GM12878 (cell line): ENCODE results near the gene PC. TPM values are rescaled to one million over a fixed set of nuclear protein-coding genes. Genes with fewer than 3 reads are reported as not detected.

Source experiments
- ATAC-seq: fragments of 200-7000 bp; cut with Tn5 transposase; 3 replicates; pipeline ENCODE4 v1.9.1; 2020; ENCODE audit warnings: mild to moderate bottlenecking, moderate library complexity
- BruUV-seq: library from RNA; stranded (reverse); fragments of 400-500 nt; replicated peaks from 2 replicates; lab custom pipeline; 2021; lab: Mats Ljungman, UMichigan
- CTCF ChIA-PET: fragments of 300-600 bp; sonication (Branson Sonifier 250); formaldehyde crosslinking; extraction: SDS; loops from one replicate; lab custom pipeline; 2021; ENCODE audit warnings: inconsistent platforms; lab: Yijun Ruan, JAX
- POLR2A ChIA-PET: fragments of 350-600 bp; formaldehyde crosslinking; extraction: SDS; loops from one replicate; lab custom pipeline; 2021; ENCODE audit warnings: inconsistent platforms; lab: Charles Lee
- RAD21 ChIA-PET: fragments of 300-600 bp; sonication (Branson Sonifier 250); formaldehyde crosslinking; loops from one replicate; lab custom pipeline; 2023; ENCODE audit warnings: antibody characterized with exemption; ENCODE audit not compliant: unreplicated experiment; lab: Charles Lee
- SMC1A ChIA-PET: fragments of 300-600 bp; sonication (Branson Sonifier 250); formaldehyde crosslinking; loops from one replicate; lab custom pipeline; 2023; ENCODE audit not compliant: unreplicated experiment, uncharacterized antibody; lab: Charles Lee
- DNase-seq: peaks from one replicate; pipeline ENCODE4 v3.0.0-alpha.2; 2011; ENCODE audit warnings: low read depth, low spot score
- FAIRE-seq: peaks from 3 replicates; lab custom pipeline; 2011; peaks lifted over from hg19 to GRCh38; lab: Jason Lieb, UNC
- H2AFZ ChIP-seq: 2 replicates; pipeline ENCODE4 v1.6.0; 2011; ENCODE audit warnings: low read depth, low read length, control low read depth; ENCODE audit not compliant: control insufficient read depth
- H3K27ac ChIP-seq: 2 replicates; pipeline ENCODE4 v1.5.1; 2011; ENCODE audit warnings: control low read depth; ENCODE audit not compliant: control insufficient read depth, insufficient read depth
- H3K27me3 ChIP-seq, 2 experiments: replicated peaks in 1 of 2; 2 replicates each; pipeline versions ENCODE4 v1.6.0 to v1.6.1; 2011; ENCODE audit warnings: low read length in 1 of 2; ENCODE audit not compliant: control insufficient read depth in 2 of 2, insufficient read depth in 2 of 2
- H3K36me3 ChIP-seq, 2 experiments: 2 replicates each; pipeline ENCODE4 v1.5.1; 2011; ENCODE audit warnings: low read length in 1 of 2; ENCODE audit not compliant: control insufficient read depth in 2 of 2, insufficient read depth in 2 of 2
- H3K4me1 ChIP-seq: 2 replicates; pipeline ENCODE4 v1.6.1; 2011; ENCODE audit warnings: mild to moderate bottlenecking, low read length, moderate library complexity, mixed read lengths; ENCODE audit not compliant: control insufficient read depth, insufficient read depth
- H3K4me2 ChIP-seq: 2 replicates; pipeline ENCODE4 v1.6.0; 2011; ENCODE audit warnings: control low read depth; ENCODE audit not compliant: control insufficient read depth, insufficient read depth
- H3K4me3 ChIP-seq: fragments of 200-600 bp; sonication (generic); 2 replicates; pipeline ENCODE4 v1.5.1; 2016
- H3K79me2 ChIP-seq: 2 replicates; pipeline ENCODE4 v1.6.0; 2011; ENCODE audit warnings: low read length; ENCODE audit not compliant: control insufficient read depth, insufficient read depth
- H3K9ac ChIP-seq: 2 replicates; pipeline ENCODE4 v1.8.0; 2011; ENCODE audit warnings: low read length, control low read depth, mixed read lengths; ENCODE audit not compliant: control insufficient read depth, insufficient read depth
- H3K9me3 ChIP-seq: replicated peaks from 3 replicates; pipeline ENCODE4 v1.5.1; 2011; ENCODE audit warnings: mild to moderate bottlenecking, low read length; ENCODE audit not compliant: control insufficient read depth, insufficient read depth
- H4K20me1 ChIP-seq: 2 replicates; pipeline ENCODE4 v1.6.0; 2011; ENCODE audit not compliant: control insufficient read depth, insufficient read depth
- ASH2L ChIP-seq: fragments of 300-600, 200-600 bp; sonication (generic); IDR thresholded peaks from 2 replicates; pipeline ENCODE4 v1.6.1; 2017; ENCODE audit warnings: low read depth, mild to moderate bottlenecking, borderline replicate concordance
- ATF7 ChIP-seq: fragments of 450-650 bp; IDR thresholded peaks from 2 replicates; pipeline ENCODE4 v1.6.1; 2016; ENCODE audit warnings: low read depth, mild to moderate bottlenecking
- BACH1 ChIP-seq: fragments of 450-650 bp; IDR thresholded peaks from 2 replicates; pipeline ENCODE4 v1.6.1; 2017; ENCODE audit warnings: mild to moderate bottlenecking, borderline replicate concordance
- CBX3 ChIP-seq: fragments of 200-600 bp; sonication (generic); IDR thresholded peaks from 2 replicates; pipeline ENCODE4 v1.6.1; 2016; ENCODE audit warnings: low read depth, borderline replicate concordance
- KDM1A ChIP-seq: fragments of 200-600 bp; sonication (generic); IDR thresholded peaks from 2 replicates; pipeline ENCODE4 v1.6.1; 2016; ENCODE audit warnings: borderline replicate concordance
- RAD21 ChIP-seq: IDR thresholded peaks from 2 replicates; pipeline ENCODE4 v1.6.1; 2011; ENCODE audit warnings: mild to moderate bottlenecking, low read depth, low read length, moderate library complexity; ENCODE audit not compliant: insufficient read depth
- SMAD1 ChIP-seq: fragments of 450-650 bp; IDR thresholded peaks from 2 replicates; pipeline ENCODE4 v1.6.1; 2018; ENCODE audit warnings: mild to moderate bottlenecking, low read depth; ENCODE audit not compliant: partially characterized antibody
- SMC3 ChIP-seq: IDR thresholded peaks from 2 replicates; pipeline ENCODE4 v1.6.1; 2011; ENCODE audit warnings: low read length, improper control_type of control experiment, borderline replicate concordance
- SUZ12 ChIP-seq: fragments of 200-600 bp; sonication (generic); IDR thresholded peaks from one replicate; pipeline ENCODE4 v1.6.1; 2018; ENCODE audit warnings: antibody characterized with exemption, mild to moderate bottlenecking; ENCODE audit not compliant: unreplicated experiment
- TAF1 ChIP-seq: IDR thresholded peaks from 2 replicates; pipeline ENCODE4 v1.6.1; 2011; ENCODE audit warnings: mild to moderate bottlenecking, low read depth, low read length, borderline replicate concordance
- TCF12 ChIP-seq: IDR thresholded peaks from 2 replicates; pipeline ENCODE4 v1.6.1; 2011; ENCODE audit warnings: low read depth, mild to moderate bottlenecking, low read length
- ZSCAN29 ChIP-seq: fragments of 450-650 bp; IDR thresholded peaks from 2 replicates; pipeline ENCODE4 v1.6.1; 2017; ENCODE audit warnings: mild to moderate bottlenecking, moderate library complexity
- WGBS: methylation state at CpG from one replicate; pipeline ENCODE4 v1.1.6; 2016; ENCODE audit warnings: low lambda C conversion rate; ENCODE audit not compliant: insufficient replicate concordance, insufficient coverage; ENCODE audit errors: missing lambda C conversion rate; 5-methylcytosine and 5-hydroxymethylcytosine counted together
- in situ Hi-C: fragments of 300-500 bp; cut with MboI; formaldehyde crosslinking; loops from 9 replicates; pipeline ENCODE4 v1.14.3; 2018; ENCODE audit warnings: mixed read lengths
- intact Hi-C: fragments of 100-400 bp; cut with micrococcal nuclease; formaldehyde crosslinking; loops from one replicate; pipeline ENCODE4 v1.14.2; 2022; ENCODE audit not compliant: unreplicated experiment
- polyA plus RNA-seq, 11 experiments: library from polyadenylated mRNA; depleted of rRNA in 4 of 11; unstranded in 6 of 11; stranded (reverse) in 5 of 11; fragments of >200 nt; fragmentation: Nextera tagmentation in 4 of 11; fragmentation: Illumina TruSeq in 1 of 11; extraction: Ambion mirVana in 4 of 11; extraction: Trizol in 1 of 11; gene quantifications; 1 replicate in 1 of 11; 2 replicates in 10 of 11; pipeline versions ENCODE4 v1.2.1 to v1.2.3, GENCODE V29; 2011 to 2016; ENCODE audit warnings: inconsistent platforms in 2 of 11, missing spikeins in 2 of 11, low read depth in 1 of 11
- total RNA-seq, 4 experiments: library from RNA; depleted of rRNA in 3 of 4; stranded (reverse); fragments of >200 nt in 3 of 4; fragmentation: Illumina TruSeq in 1 of 4; extraction: Trizol in 1 of 4; gene quantifications; 2 replicates each; pipeline versions ENCODE4 v1.2.1 to v1.2.3, GENCODE V29; 2013 to 2021
- TF ChIP-seq, protein P1 (sequence below): fragments of 450-650 bp; formaldehyde crosslinking; IDR thresholded peaks from 2 replicates; pipeline ENCODE4 v1.4.0; 2020; ENCODE audit warnings: mild to moderate bottlenecking, moderate library complexity
- TF ChIP-seq, protein P2 (sequence below): fragments of 450-650 bp; IDR thresholded peaks from 2 replicates; pipeline ENCODE4 v1.6.1; 2017; ENCODE audit warnings: mild to moderate bottlenecking, low read depth, inconsistent platforms; ENCODE audit not compliant: poor library complexity, severe bottlenecking
- TF ChIP-seq, protein P3 (sequence below): IDR thresholded peaks from 2 replicates; pipeline ENCODE4 v1.6.1; 2011; ENCODE audit warnings: borderline replicate concordance, low read depth, mild to moderate bottlenecking, moderate library complexity, mixed read lengths, low read length; ENCODE audit not compliant: insufficient read depth; ENCODE audit errors: extremely low read length

PC gene
- total and polyA plus RNA-seq, 10 of the 15 experiments (the other 5 are each of a cell fraction or from before 2014, with no cell fraction given), result 0.22 to 10.3 (median 4.5) TPM

DNA sequence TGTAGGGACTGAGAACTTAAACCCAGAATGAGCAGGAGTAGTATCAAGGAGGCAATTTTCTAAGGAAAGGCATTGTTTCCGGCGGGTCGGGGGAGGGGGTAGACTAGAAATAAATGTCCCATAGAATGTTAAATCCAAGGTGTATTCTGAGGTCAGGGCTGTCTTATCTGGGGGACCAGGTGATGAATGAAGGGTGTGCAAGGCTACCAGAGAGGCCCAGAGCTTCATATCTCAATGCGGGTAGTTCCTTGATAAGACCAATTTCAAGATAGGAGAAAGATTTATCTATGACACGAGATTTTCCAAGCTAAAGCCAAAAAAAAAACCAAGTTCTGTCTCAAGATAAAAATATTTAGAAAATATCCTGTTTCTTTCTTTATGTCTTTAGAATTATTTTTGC is 123.2 kb downstream of the PC start:
- 77% methylated on average over 5 of the region's 5 CpGs for WGBS
- Histone ChIP-seq H3K4me3 (no peak overlapping the region), H2AFZ (no peak overlapping the region), H3K27ac (no peak overlapping the region), H3K9me3 (no peaks in the 10 kb centered on the region), H3K79me2 (no peaks in the 10 kb centered on the region; the same call in 1 of the 2 replicates), H3K27me3 (no peaks in the 10 kb centered on the region), H4K20me1 (no peaks in the 10 kb centered on the region), H3K36me3 (peaks cover 0 to 8% of the 10 kb centered on the region in 2 experiments; a peak in 1 of 4 replicates), H3K4me1 (no peaks in the 10 kb centered on the region), H3K9ac (no peak overlapping the region), H3K4me2 (no peak overlapping the region)
- DNase-seq (no peak), FAIRE-seq (no peak), ATAC-seq (no peak)
- intact Hi-C loops (loop anchor here (1.0 to 10.0 kb wide), 4 partner anchors 48 to 426 kb away; no protein-coding TSS in a partner anchor), in situ Hi-C loops (loop anchor here (5.0 kb wide), 3 partner anchors 143 to 428 kb away; no protein-coding TSS in a partner anchor)
- POLR2A ChIA-PET, result no interaction called here
- TF ChIP-seq TCF12 (no peak), SMAD1 (no peak), ASH2L (no peak), ZSCAN29 (no peak), ATF7 (no peak), TAF1 (no peak), SMC3 (no peak), KDM1A (no peak), SUZ12 (no peak), RAD21 (no peak), CBX3 (no peak), BACH1 (no peak)
- TF ChIP-seq, protein P1, sequence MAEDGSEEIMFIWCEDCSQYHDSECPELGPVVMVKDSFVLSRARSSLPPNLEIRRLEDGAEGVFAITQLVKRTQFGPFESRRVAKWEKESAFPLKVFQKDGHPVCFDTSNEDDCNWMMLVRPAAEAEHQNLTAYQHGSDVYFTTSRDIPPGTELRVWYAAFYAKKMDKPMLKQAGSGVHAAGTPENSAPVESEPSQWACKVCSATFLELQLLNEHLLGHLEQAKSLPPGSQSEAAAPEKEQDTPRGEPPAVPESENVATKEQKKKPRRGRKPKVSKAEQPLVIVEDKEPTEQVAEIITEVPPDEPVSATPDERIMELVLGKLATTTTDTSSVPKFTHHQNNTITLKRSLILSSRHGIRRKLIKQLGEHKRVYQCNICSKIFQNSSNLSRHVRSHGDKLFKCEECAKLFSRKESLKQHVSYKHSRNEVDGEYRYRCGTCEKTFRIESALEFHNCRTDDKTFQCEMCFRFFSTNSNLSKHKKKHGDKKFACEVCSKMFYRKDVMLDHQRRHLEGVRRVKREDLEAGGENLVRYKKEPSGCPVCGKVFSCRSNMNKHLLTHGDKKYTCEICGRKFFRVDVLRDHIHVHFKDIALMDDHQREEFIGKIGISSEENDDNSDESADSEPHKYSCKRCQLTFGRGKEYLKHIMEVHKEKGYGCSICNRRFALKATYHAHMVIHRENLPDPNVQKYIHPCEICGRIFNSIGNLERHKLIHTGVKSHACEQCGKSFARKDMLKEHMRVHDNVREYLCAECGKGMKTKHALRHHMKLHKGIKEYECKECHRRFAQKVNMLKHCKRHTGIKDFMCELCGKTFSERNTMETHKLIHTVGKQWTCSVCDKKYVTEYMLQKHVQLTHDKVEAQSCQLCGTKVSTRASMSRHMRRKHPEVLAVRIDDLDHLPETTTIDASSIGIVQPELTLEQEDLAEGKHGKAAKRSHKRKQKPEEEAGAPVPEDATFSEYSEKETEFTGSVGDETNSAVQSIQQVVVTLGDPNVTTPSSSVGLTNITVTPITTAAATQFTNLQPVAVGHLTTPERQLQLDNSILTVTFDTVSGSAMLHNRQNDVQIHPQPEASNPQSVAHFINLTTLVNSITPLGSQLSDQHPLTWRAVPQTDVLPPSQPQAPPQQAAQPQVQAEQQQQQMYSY (CRISPR knock-in tag), result no peak
- TF ChIP-seq, protein P2, sequence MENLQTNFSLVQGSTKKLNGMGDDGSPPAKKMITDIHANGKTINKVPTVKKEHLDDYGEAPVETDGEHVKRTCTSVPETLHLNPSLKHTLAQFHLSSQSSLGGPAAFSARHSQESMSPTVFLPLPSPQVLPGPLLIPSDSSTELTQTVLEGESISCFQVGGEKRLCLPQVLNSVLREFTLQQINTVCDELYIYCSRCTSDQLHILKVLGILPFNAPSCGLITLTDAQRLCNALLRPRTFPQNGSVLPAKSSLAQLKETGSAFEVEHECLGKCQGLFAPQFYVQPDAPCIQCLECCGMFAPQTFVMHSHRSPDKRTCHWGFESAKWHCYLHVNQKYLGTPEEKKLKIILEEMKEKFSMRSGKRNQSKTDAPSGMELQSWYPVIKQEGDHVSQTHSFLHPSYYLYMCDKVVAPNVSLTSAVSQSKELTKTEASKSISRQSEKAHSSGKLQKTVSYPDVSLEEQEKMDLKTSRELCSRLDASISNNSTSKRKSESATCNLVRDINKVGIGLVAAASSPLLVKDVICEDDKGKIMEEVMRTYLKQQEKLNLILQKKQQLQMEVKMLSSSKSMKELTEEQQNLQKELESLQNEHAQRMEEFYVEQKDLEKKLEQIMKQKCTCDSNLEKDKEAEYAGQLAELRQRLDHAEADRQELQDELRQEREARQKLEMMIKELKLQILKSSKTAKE, result no peak
- TF ChIP-seq, protein P3, sequence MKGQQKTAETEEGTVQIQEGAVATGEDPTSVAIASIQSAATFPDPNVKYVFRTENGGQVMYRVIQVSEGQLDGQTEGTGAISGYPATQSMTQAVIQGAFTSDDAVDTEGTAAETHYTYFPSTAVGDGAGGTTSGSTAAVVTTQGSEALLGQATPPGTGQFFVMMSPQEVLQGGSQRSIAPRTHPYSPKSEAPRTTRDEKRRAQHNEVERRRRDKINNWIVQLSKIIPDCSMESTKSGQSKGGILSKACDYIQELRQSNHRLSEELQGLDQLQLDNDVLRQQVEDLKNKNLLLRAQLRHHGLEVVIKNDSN, result no peak
- RAD21 ChIA-PET, result interaction anchor here (0.7 to 4.1 kb wide), 9 partner anchors 9 to 157 kb away, joined by 3 to 24 read pairs (median 6); partner anchors contain the start of genes RBM4B and RCE1
- BruUV-seq, result no TSS peak
- CTCF ChIA-PET, result interaction anchor here (0.7 to 5.9 kb wide), 22 partner anchors 9 to 449 kb away, joined by 3 to 67 read pairs (median 4); partner anchors contain the start of genes C11orf86, MRPL11 and RBM4B
- SMC1A ChIA-PET, result interaction anchor here (0.7 to 3.1 kb wide), 10 partner anchors 13 to 547 kb away, joined by 3 to 38 read pairs (median 3); no protein-coding TSS in a partner anchor
